T-helper 9 cell (primary cell): ENCODE data around the gene TRIM25.

Experiments used
- DNase-seq: peaks from one replicate; pipeline ENCODE4 v3.0.0-alpha.2; 2020

TRIM25 gene

GRCh38 chr17:56851008-56851407 is 62.8 kb downstream of the TRIM25 start:
- no peak for DNase-seq

- DNase-seq, result no peak
Observed at GRCh38 chr17:56850591-56850990, 63.3 kb downstream of the TRIM25 start.

- DNase-seq, result no peak
Observed at GRCh38 chr17:56849131-56849530, 64.7 kb downstream of the TRIM25 start.

- no peak for DNase-seq
Observed at GRCh38 chr17:56847106-56847505, 66.7 kb downstream of the TRIM25 start.

GRCh38 chr17:56845934-56846333 is 67.9 kb downstream of the TRIM25 start:
- no peak for DNase-seq

- no peak for DNase-seq
Observed at GRCh38 chr17:56842577-56842976, 71.3 kb downstream of the TRIM25 start.

GRCh38 chr17:56838687-56839086 is 75.2 kb downstream of the TRIM25 start:
- DNase-seq, result no peak
